VCaP (cell line): ENCODE results near the gene MAP6.

Experiments used
- H3K27ac ChIP-seq: fragments of 450-650 bp; 2 replicates; pipeline ENCODE4 v1.5.1; 2017
- TF ChIP-seq, protein P1 (sequence below): fragments of 450-650 bp; conservative IDR thresholded peaks from 2 replicates; pipeline ENCODE4 v1.5.1; 2017; ENCODE audit warnings: mild to moderate bottlenecking, moderate library complexity

MAP6 gene

DNA sequence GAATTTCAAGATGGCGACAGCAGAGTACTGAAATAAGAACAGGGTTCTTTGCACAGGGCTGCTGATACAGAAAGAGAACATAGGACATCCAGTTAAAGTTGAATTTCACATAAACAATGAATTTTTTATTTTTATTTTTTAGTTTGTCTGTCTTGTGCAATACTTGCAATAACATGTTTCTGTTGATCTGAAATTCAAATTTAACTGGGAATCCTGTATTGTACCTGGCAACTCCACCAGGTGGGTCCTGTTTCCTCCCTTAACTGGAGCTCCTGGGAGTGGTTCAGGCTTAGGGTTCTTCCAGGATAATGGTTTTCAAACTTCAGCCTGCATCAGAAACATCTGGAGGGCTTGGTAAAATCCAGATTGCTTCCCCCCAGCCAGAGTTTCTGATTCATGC is 121.7 kb downstream of the MAP6 start:
- TF ChIP-seq, protein P1, sequence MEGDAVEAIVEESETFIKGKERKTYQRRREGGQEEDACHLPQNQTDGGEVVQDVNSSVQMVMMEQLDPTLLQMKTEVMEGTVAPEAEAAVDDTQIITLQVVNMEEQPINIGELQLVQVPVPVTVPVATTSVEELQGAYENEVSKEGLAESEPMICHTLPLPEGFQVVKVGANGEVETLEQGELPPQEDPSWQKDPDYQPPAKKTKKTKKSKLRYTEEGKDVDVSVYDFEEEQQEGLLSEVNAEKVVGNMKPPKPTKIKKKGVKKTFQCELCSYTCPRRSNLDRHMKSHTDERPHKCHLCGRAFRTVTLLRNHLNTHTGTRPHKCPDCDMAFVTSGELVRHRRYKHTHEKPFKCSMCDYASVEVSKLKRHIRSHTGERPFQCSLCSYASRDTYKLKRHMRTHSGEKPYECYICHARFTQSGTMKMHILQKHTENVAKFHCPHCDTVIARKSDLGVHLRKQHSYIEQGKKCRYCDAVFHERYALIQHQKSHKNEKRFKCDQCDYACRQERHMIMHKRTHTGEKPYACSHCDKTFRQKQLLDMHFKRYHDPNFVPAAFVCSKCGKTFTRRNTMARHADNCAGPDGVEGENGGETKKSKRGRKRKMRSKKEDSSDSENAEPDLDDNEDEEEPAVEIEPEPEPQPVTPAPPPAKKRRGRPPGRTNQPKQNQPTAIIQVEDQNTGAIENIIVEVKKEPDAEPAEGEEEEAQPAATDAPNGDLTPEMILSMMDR, result no peak
- H3K27ac ChIP-seq, result no peak overlapping the region

DNA sequence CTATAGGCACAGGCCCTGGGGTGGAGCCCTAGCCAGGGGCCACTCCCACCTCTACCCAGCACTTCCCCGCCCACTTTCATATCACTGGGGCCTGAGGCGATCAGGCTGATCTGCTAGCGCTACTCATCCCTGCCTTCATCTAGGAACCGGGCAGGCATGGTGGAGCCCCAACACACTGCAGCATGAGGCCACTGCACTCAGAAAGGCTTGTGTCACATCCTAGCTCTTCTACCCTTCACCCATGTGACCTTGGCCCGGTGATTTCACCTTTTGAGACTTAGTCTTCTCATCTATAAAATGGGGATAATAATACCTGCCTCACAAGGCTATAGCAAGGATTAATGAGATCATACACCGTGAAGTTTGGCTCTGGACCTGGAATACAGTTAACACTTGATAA is 125.0 kb downstream of the MAP6 start:
- no peak overlapping the region for H3K27ac ChIP-seq
- TF ChIP-seq, protein P1, result no peak

DNA sequence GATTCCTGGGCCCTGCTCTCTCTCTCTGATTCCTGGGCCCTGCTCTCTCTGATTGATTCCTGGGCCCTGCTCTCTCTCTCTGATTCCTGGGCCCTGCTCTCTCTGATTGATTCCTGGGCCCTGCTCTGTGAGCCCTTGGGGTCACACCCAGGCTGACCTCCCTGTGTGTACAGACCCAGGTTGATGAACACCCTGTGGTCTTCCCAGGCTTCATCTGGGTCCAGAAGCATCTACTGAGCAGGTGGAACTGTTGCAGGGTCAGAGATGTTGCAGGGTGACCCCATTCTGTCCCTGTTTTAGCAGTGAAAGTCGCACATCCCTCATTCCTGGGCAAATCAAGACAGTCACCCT is 126.8 kb downstream of the MAP6 start:
- TF ChIP-seq, protein P1, result no peak
- H3K27ac ChIP-seq, result no peak overlapping the region

DNA sequence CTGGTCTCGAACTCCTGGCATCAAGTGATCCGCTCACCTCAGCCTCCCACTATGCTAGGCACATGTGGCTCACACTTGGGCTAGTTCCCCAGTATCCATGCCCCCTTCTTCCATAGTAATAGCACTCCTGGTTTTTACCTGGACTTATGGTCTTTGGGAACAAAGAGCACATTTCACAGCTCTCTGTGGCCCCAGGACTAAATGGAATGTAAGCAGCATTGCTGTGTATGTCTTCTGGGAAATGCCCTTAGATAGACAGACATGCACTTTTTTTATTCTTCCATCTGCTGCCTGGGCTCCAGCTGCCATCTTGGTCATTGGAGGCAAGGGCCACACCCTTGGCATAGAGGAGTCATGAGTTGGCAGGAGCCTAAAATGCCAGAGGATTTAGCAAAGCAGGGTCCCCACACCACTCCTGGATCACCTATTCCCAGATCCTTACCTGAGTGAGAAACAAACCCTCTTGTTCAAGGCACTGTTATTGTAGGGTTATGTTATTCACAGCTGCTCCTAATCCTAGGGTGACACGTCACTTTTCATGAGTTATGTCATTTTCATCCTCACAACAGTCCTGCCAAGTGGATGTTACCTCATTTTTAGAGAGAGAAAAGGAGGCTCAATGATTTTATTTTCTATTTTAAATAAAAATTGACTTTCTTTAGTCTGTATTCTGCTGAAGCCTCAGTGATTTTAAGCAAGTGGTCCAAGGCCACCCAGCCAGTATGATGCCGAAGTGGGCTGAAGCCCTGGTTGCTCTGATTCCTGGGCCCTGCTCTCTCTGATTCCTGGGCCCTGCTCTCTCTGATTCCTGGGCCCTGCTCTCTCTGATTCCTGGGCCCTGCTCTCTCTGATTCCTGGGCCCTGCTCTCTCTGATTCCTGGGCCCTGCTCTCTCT is 127.4 kb downstream of the MAP6 start:
- H3K27ac ChIP-seq, result no peak overlapping the region
- TF ChIP-seq, protein P1, result no peak

DNA sequence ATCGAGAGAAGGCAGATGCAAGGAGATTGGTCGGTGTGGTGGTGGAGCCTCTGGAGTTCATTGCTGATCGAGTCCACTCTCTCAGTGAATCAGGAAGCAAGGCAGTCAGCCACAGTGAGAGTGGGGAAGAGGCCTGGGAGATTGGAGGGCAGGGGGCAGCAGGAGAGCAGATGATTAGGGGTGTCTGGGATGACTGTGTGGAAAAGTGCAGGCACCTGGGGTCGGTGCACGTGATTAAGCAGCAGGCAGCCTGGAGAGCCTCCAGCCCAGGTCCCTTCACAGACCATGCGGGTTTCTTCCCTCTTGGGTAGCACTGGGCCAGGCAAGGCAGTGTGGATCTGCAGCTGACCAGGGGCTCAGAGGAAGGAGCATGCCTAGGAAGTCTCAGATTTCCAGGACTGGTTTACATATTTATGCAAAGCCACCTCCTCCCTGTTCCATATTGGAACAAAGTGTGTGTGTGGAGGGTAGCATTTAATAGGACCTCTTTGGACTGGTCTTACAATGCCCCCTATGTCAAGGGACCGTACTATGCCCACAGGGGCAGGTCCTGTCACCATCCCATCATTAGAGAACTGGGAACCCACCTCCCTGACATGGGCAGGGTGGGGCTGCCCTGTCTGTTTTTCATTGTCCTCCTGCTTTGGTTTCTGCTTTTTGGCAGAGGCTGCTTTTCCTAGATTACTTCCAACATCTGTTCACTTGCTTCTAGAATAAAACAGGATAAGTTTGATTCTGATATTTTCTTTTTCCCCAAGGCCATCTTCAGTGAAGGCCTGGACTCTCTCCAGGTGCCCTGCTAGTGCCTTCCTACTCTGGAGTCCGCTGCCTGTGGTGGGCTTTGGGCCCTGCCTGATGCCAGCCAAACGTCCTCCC is 129.1 kb downstream of the MAP6 start:
- TF ChIP-seq, protein P1, result no peak
- no peak overlapping the region for H3K27ac ChIP-seq

DNA sequence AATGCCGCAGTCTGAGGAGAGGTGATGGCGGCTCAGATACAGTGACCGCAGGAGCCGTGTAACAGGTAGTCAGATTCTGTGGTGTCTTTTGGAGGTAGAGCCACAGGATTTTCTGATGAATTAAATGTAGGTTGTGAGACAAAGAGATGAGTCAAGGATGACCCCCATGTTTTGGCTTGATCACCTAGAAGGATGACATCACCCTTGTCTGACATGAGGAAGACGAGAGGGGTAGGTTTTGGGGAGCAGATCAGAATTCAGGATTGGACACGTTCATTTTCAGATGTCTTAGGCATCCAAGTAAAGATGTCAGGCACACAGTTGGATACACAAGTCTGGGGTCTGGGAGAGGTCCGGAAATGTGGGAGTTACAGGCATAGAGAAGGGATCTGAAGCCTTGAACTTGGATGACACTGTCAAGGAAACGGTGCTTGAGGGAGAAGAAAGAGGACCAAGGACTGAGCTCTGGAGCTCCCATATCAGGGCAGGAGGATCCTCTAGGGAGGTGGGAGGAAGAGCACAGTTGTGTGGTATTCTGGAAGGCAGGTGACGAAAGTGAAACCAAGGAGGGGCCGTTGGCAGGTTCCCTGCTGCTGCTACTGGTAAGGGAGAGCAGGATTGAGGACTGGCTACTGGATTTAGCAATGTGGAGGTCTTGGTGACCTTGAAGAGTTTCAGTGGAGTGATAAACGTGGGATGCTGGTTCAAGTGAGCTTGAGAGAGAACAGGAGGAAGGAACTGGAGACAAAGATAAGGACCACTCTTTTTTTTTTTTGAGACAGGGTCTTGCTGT is 130.5 kb downstream of the MAP6 start:
- H3K27ac ChIP-seq, result no peak overlapping the region
- TF ChIP-seq, protein P1, result no peak

DNA sequence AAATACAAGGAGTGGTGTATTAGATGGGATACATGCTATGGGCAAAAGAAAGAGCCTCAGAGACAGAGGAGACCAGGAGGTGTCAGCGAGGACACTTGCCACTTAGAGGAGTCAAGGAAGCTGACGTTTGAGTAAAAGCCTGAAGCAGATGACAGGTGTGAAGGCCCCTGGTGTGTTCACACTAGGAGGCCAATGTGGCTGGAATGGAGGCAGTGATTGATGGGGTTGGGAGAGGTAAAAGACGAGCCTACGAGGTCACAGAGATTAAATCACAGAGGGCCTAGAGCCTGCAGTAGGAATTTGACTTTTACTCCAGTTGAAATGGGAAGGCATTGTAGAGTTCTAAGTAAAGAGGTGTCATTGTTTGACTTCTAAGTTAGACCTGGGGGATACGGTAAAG is 131.1 kb downstream of the MAP6 start:
- TF ChIP-seq, protein P1, result no peak
- H3K27ac ChIP-seq, result no peak overlapping the region
